ENCODE measurements around the gene PSG7.
"Not testable (repeated sequence)": the region's sequence is repeated elsewhere in the genome, so short reads cannot be mapped to it uniquely, and the experiment has no call there.

The PSG7 gene

GRCh38 chr19:42937107-42937506 lies at the start of gene PSG7:
Gene PSG7, minus strand, starts transcription at chr19:42937207. Its CDS starts 131 bp downstream, at chr19:42937076.
- DNase-seq, result not testable (repeated sequence)

GRCh38 chr19:42985588-42985987 lies 48.6 kb upstream of the PSG7 start:
- DNase-seq, result no peak

DNA sequence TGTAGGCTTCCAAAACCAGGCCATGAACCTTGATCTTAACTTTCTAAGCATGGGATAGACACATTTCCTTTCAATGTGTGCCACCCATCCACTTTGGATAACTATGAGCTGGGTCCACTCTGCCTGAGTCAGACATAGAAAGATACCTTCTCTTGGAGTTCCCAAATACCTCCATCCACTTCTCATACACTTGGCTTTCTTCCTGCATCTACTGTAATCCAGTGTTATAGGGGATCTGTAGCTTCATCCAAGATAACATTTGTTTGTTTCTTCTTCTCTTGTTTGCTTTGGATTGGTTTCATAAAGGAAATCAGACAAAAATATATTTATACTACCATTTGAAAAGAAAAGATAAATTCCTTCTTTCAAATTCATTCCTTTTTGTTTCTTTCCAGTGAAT lies 45.1 kb upstream of the PSG7 start:
- not testable (repeated sequence) for DNase-seq

DNA sequence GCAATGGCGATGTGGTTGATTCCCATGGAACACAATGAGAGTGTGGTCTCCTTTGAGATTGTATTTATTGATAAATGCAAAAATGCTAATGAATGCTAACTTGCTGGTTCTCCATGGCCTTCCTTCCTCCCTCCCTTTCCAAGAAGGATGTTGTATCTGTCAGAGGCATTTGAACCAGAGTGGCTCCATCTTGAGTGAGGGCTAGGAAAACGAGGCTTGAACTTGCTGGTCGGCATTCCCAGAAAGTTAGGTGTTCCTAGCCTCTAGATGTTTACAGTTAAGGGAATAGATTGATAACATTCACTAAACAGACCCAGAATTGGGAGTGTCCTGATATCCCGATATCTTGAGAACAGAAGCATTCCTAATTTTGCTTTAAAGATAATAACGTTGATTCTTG lies 34.4 kb upstream of the PSG7 start:
- not testable (repeated sequence) for DNase-seq

- DNase-seq, result no peak
These were observed 28.2 kb upstream of the PSG7 start for GRCh38 chr19:42965176-42965575.

GRCh38 chr19:42961119-42961518 lies 24.1 kb upstream of the PSG7 start:
- no peak for DNase-seq

GRCh38 chr19:42952126-42952525 lies 15.1 kb upstream of the PSG7 start:
- DNase-seq, result not testable (repeated sequence)

DNA sequence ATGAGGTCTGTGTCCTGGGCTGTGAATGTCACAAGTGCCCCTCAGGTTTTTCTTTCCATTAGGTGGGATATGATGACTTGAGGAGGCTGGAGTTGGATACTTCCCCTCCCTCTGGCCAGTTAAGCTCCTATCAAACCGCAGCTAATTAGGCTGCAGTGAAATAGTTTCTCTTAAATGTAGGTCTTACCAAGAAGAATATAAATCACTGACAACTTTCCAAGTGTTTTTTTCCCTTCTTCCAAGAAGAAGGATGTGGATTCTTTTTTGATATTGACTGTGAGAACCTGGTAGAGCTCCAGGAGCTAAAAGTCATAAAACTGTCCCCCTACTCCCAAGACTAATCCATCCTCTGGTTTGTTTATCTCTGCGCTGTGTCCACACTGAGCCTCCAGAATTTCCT lies 14.5 kb upstream of the PSG7 start:
- not testable (repeated sequence) for DNase-seq

DNA sequence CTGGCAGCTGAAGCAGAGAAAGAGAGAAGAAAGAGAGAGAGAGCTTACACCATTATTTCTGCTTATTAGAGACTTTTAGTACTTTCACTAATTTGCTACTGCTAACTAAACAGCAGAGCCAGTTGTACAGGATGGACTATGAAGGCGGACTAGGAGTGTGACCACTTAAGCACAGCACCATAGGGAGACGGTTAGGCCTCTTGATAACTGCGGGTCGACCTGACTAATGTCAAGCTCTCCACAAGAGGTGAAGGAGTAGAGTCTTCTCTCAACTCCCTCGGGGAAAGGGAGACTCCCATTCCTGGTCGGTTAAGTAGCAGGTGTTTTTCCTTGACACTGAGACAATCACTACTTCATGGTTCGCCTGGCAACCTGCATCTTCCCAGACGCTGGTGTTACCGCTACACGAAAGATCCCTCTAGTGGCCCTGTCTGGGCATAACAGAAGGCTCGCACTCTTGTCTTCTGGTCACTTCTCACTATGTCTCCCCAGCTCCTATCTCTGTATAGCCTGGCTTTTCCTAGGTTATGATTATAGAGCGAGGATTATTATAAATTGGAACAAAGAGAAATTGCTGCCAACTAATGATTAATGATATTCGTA lies 5.3 kb upstream of the PSG7 start:
- DNase-seq, result no peak

DNA sequence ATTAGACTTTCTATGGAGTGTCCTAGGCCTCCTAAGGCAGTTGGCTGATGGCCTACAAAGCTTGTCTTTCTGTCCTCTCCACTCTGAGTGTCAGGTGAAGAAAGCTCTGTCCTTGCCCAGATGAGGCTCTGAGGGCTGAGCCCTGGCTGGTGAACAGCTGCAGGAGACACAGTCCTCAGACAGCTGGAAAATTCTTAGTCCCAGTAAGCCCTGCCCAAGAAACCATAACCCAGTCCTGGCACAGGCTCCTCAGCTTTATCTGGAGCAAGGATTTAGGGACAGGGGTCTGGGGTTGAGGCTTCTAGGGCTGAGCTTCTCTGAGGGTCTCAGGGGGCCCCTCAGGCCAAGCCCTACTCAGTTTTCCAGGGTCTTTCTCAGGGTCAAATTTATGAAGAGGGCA lies 2.3 kb downstream of the PSG7 start:
- not testable (repeated sequence) for DNase-seq

GRCh38 chr19:42934183-42934582 lies 2.8 kb downstream of the PSG7 start:
- not testable (repeated sequence) for DNase-seq

GRCh38 chr19:42933412-42933811 lies 3.6 kb downstream of the PSG7 start:
- not testable (repeated sequence) for DNase-seq

- DNase-seq, result peak in 1 of 14 donors; percentile 26
These were observed 4.4 kb downstream of the PSG7 start for GRCh38 chr19:42932485-42933101.

DNA sequence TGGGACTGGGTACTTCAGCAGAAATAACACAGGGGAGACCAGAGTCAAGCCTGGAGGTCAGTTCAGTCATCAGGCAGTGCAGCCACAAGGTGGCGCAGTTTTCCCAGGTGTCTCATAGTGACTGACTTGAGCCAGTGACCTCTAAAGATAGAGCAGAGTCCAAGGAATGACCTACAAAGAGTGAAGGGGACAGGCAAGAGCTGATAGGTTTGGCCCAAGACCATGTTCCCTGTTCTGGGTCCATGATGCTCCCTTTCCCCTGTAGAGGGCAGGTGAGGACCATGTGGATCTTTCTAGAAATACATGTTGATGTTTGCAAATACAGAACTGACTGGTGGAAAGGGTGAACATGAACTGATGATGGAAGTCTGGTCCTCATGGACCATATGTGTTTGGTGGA lies 6.8 kb downstream of the PSG7 start:
- not testable (repeated sequence) for DNase-seq

- DNase-seq, result no peak
These were observed 8.1 kb downstream of the PSG7 start for GRCh38 chr19:42928896-42929295.

- DNase-seq, result no peak
These were observed 10.2 kb downstream of the PSG7 start for GRCh38 chr19:42926781-42927180.

GRCh38 chr19:42923106-42923505 lies 13.9 kb downstream of the PSG7 start:
- DNase-seq, result peak in 4 of 14 donors; percentile 0 to 2 (median 0)

GRCh38 chr19:42920971-42921370 lies 16.0 kb downstream of the PSG7 start:
- not testable (repeated sequence) for DNase-seq

DNA sequence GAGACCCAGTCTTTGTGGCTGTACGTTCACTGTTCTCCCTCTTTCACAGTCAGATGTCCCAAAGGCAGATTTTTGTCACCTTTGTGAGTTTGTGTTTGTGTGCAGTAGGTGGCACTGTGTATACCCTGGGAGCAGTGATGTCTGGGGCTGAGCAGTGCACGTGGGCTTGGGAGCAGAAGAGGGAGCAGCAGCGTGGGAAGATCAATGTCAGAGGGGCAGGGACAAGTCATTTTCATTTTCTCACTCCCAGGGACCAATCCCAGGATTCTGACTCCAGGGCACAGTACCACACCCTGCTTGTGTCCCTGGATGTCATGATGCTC lies 17.3 kb downstream of the PSG7 start:
- DNase-seq, result no peak

- not testable (repeated sequence) for DNase-seq
These were observed 17.8 kb downstream of the PSG7 start for GRCh38 chr19:42919070-42919756.

- not testable (repeated sequence) for DNase-seq
These were observed 18.5 kb downstream of the PSG7 start for GRCh38 chr19:42918377-42919069.

DNA sequence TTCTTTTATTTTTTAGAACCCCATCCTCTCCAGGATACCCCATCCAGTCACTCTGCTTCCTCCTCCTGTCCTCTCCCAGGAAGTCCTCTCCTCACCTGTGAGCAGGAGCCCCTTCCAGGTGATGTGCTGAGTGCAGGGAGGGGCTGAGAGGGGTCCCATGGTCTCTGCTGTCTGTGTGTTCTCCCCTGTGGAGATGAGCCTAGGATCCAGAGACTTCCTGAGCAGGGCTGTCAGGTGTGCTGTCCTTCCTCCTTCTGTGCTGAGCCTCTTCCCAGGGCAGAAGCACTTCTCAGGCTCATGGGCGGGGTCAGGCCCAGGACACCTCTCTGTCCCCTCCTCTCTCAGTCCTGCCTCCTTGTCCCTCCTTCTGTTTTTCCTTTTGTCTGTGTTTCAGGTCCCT lies 19.4 kb downstream of the PSG7 start, which contains the start of gene PSG6:
TSS of gene PSG6 (minus strand) at position 261 of the 400 bp plus-strand sequence. CDS start at position 159, 102 bp downstream.
- DNase-seq, result not testable (repeated sequence)

DNA sequence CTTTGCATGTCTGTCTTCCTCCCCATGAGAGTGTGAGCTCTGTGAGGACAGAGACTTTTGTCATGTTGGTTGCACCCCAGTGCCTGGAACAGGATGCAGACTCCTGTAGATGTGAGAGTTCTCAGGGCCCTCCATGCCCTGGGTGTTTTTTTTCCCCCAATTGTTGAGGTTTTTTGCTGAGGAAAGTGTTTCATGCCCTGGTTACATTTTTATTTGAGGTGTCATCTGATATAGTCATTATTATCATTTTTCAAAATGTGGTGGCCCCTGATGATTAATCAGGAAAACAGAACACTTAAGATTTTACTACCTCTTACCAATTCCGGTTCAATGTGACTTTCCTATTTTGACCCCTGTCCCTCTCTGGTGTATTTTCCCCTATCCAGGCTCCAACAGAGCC lies 20.1 kb downstream of the PSG7 start:
- not testable (repeated sequence) for DNase-seq

All from C1 segment of cervical spinal cord (tissue), 14 donors.